Coronary artery (tissue), 2 donors: ENCODE data around the gene MYBPC1.
A peak's percentile ranks its signal among the peaks of the same experiment; 100 is the strongest.

Experiments
- DNase-seq: peaks from one replicate; pipeline ENCODE4 v3.0.0-alpha.2; 2017; ENCODE audit warnings: low spot score
- H3K27ac ChIP-seq, 2 donors: fragments of 200-600 bp; sonication (generic); one replicate each; pipeline ENCODE4 v1.5.1; 2016 to 2019
- H3K4me3 ChIP-seq: fragments of 200-600 bp; sonication (generic); 2 replicates; pipeline ENCODE4 v1.5.1; 2016; ENCODE audit warnings: mild to moderate bottlenecking, moderate library complexity
- TF ChIP-seq, protein P1 (sequence below): fragments of 200-600 bp; sonication (generic); IDR thresholded peaks from one replicate; pipeline ENCODE4 v1.5.1; 2019; ENCODE audit warnings: antibody characterized with exemption

The MYBPC1 gene

DNA sequence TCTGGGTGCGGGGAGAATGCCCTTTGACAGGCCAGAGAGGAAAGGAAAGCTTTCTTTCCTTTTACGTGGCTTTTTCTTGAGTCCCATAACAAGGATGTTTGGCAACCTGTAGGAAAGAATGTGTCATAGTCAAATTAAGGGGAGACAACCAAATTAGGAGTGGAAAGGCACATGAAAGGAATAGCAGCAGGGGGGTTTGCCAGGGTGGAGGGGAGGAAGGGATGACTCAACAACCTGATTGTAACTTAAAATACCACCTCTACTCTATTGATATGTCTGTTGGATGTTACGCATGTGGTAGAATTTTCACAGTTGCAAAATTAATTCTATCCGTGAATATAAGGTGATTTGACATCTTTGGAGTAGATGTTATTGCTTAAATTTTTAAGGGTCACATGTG is 28.5 kb upstream of the MYBPC1 start:
- no peak overlapping the region for H3K27ac ChIP-seq
- TF ChIP-seq, protein P1, sequence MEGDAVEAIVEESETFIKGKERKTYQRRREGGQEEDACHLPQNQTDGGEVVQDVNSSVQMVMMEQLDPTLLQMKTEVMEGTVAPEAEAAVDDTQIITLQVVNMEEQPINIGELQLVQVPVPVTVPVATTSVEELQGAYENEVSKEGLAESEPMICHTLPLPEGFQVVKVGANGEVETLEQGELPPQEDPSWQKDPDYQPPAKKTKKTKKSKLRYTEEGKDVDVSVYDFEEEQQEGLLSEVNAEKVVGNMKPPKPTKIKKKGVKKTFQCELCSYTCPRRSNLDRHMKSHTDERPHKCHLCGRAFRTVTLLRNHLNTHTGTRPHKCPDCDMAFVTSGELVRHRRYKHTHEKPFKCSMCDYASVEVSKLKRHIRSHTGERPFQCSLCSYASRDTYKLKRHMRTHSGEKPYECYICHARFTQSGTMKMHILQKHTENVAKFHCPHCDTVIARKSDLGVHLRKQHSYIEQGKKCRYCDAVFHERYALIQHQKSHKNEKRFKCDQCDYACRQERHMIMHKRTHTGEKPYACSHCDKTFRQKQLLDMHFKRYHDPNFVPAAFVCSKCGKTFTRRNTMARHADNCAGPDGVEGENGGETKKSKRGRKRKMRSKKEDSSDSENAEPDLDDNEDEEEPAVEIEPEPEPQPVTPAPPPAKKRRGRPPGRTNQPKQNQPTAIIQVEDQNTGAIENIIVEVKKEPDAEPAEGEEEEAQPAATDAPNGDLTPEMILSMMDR, result no peak
- no peak overlapping the region for H3K4me3 ChIP-seq
- DNase-seq, result no peak

DNA sequence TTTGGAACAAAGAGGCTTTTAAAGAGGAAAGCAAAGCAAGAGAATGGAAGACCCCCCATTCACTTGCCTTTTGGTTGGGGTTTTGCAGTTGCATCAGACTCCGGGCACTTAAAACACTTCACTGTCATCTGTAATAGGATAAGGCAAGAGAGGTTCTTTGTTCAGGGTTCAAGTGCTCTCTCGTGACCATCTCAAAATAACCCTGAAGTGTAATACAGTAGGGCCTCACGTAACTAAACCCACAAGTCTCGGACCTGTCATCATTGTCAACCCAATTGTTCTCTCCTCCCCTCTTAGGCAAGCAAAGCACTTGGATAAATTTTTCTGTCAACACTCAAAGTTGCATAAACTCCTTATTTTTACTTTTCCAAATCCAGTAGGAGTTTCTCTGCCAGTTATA is 26.9 kb upstream of the MYBPC1 start:
- Histone ChIP-seq H3K4me3 (no peak overlapping the region), H3K27ac (no peak overlapping the region)
- no peak for DNase-seq
- TF ChIP-seq, protein P1, result no peak

DNA sequence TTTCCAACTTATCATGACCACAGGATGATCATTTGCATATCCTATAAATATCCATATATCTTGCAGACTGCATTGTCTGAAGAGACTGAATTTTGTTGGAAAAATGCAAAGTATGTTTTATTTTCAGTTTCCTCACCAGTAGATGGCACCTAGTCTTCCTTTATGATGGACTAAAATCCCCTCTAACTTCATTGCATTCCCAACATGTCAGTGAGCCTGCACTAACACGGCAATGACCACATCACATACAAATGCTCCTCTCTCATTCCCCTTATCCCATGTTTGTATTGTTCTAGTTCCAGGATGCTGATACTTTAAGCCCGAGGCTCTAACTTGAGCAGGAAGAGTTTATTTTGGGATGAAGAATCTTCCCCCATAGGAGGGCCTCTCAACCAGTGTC is 24.7 kb upstream of the MYBPC1 start:
- Histone ChIP-seq H3K4me3 (peak overlapping the region; percentile 18), H3K27ac (peak overlapping the region in 1 of 2 donors; percentile 16)
- TF ChIP-seq, protein P1, result no peak
- DNase-seq, result no peak

DNA sequence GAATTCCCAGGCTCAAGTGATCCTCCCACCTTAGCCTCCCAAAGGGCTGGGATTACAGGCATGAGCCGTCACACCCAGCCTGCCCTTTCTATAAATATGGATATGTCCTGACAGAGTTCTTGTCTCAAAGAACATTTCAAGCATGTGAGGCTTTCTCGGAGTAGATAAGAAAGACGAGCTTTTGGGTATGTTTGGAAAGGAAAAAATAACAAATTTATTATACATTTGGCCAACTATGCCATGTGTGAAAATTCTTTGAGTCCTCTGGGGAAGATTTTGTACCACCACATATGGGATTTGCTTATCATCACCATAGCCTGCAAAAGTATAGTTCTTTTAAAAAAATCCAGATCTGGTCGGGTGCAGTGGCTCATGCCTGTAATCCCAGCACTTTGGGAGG is 23.7 kb upstream of the MYBPC1 start:
- TF ChIP-seq, protein P1, result no peak
- H3K4me3 ChIP-seq, result no peak overlapping the region
- no peak for DNase-seq
- no peak overlapping the region for H3K27ac ChIP-seq

DNA sequence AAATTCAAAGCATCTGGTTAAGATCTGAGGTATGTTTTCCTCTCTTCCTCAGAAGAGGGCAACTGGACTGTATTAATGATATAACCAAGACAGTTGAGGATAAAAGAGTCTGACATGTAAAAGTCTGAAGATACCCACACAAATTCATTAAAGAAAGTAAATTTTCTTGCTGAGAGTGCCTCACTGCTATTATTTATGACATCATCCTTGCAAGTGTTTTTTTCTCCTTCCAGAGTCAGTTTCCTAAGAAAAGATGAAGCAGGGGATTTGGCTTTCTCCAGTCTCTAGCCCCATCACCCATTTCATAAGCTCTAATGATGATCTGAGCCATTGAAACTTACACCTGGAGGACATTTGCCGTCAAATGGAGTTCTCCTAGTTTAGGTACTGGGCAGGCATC is 21.0 kb upstream of the MYBPC1 start:
- TF ChIP-seq, protein P1, result no peak
- Histone ChIP-seq H3K27ac (no peak overlapping the region), H3K4me3 (no peak overlapping the region)
- no peak for DNase-seq

DNA sequence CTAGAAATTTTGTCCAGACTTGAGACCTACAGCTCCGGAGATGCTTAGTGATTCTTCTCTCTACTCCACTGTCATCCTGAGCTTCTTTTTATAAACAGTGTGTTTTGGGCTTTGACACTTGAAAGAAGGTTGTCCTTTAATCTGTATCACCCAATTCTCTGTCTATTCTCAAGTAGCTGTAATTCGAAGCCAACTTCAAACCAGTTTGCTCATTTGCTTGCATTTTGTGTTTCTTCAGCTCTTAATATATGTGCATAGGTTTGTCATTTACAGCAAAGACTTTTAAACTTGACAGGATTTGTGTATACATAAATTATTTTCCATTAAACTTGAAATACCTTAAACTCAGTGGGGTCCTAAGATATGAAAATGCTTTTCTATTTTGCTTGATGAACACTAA is 16.4 kb upstream of the MYBPC1 start:
- Histone ChIP-seq H3K27ac (no peak overlapping the region), H3K4me3 (no peak overlapping the region)
- DNase-seq, result no peak
- TF ChIP-seq, protein P1, result no peak

DNA sequence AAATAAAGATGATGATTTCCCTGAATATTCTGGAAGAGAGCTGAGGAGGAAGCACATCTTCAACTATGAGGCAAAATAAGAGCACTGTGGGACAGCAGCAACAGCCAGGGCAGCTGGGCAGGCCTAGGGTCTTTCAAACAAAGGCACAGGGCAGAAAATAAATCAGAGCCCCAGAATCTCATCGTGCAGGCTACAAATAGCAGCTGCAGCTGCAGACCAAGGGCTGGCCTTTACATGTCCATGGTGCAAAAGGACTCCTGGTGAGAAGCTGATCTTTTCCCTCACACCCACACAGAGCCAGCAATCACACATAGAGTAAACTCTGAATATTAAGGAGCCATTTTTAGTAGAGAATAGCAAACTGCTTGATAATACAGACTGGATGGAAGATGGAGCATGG is 13.6 kb upstream of the MYBPC1 start:
- TF ChIP-seq, protein P1, result no peak
- Histone ChIP-seq H3K27ac (no peak overlapping the region), H3K4me3 (no peak overlapping the region)
- DNase-seq, result no peak
